ENCODE results near the gene GOSR1. TPM values are rescaled to one million over a fixed set of nuclear protein-coding genes. Genes with fewer than 3 reads are reported as not detected.
"Not testable (repeated sequence)": the region's sequence is repeated elsewhere in the genome, so short reads cannot be mapped to it uniquely, and the experiment has no call there.

Gene GOSR1
- polyA plus RNA-seq, 3 donors, result 48.7 to 60.7 (median 53.8) TPM

- DNase-seq (ENCODE audit: extremely low read depth in 1 of 11, low read depth in 9 of 11, low spot score in 4 of 11), result no peak
Measured at GRCh38 chr17:30568117-30568430, 90.9 kb downstream of the GOSR1 start.

GRCh38 chr17:30569531-30570175 lies 92.4 kb downstream of the GOSR1 start:
- not testable (repeated sequence) for DNase-seq (ENCODE audit: extremely low read depth in 1 of 11, low read depth in 9 of 11, low spot score in 4 of 11)

- DNase-seq (ENCODE audit: extremely low read depth in 1 of 11, low read depth in 9 of 11, low spot score in 4 of 11), result no peak
Measured at GRCh38 chr17:30570191-30570590, 93.0 kb downstream of the GOSR1 start.

GRCh38 chr17:30570596-30571265 lies 93.5 kb downstream of the GOSR1 start:
- DNase-seq (ENCODE audit: extremely low read depth in 1 of 11, low read depth in 9 of 11, low spot score in 4 of 11), result no peak

GRCh38 chr17:30571404-30571803 lies 94.2 kb downstream of the GOSR1 start:
- DNase-seq (ENCODE audit: extremely low read depth in 1 of 11, low read depth in 9 of 11, low spot score in 4 of 11), result not testable (repeated sequence)

- no peak for DNase-seq (ENCODE audit: extremely low read depth in 1 of 11, low read depth in 9 of 11, low spot score in 4 of 11)
Measured at GRCh38 chr17:30571921-30572320, 94.7 kb downstream of the GOSR1 start.

GRCh38 chr17:30572651-30573554 lies 95.7 kb downstream of the GOSR1 start:
- not testable (repeated sequence) for DNase-seq (ENCODE audit: extremely low read depth in 1 of 11, low read depth in 9 of 11, low spot score in 4 of 11)

- no peak for DNase-seq (ENCODE audit: extremely low read depth in 1 of 11, low read depth in 9 of 11, low spot score in 4 of 11)
Measured at GRCh38 chr17:30573603-30574175, 96.5 kb downstream of the GOSR1 start.

GRCh38 chr17:30574309-30574708 lies 97.1 kb downstream of the GOSR1 start:
- DNase-seq (ENCODE audit: extremely low read depth in 1 of 11, low read depth in 9 of 11, low spot score in 4 of 11), result not testable (repeated sequence)

- not testable (repeated sequence) for DNase-seq (ENCODE audit: extremely low read depth in 1 of 11, low read depth in 9 of 11, low spot score in 4 of 11)
Measured at GRCh38 chr17:30574806-30575205, 97.6 kb downstream of the GOSR1 start.

GRCh38 chr17:30575648-30576325 lies 98.6 kb downstream of the GOSR1 start:
- not testable (repeated sequence) for DNase-seq (ENCODE audit: extremely low read depth in 1 of 11, low read depth in 9 of 11, low spot score in 4 of 11)

- DNase-seq (ENCODE audit: extremely low read depth in 1 of 11, low read depth in 9 of 11, low spot score in 4 of 11), result no peak
Measured at GRCh38 chr17:30576326-30576861, 99.2 kb downstream of the GOSR1 start.

Other genes with a start within 250 kb of the GOSR1 start
- 1 to 10 TPM in 1 of 3 donors, under 1 TPM in 2; 0.64 to 1.3 (median 0.83) TPM for gene SLC6A4, start 241.7 kb upstream of the GOSR1 start, polyA plus RNA-seq (ENCODE audit: insufficient read length in 3 of 3)
- 10 to 100 TPM; 82.4 to 92.2 (median 86.0) TPM for gene BLMH, start 185.5 kb upstream of the GOSR1 start, polyA plus RNA-seq (ENCODE audit: insufficient read length in 3 of 3)
- under 1 TPM; 0.56 to 0.64 (median 0.59) TPM for gene TMIGD1, start 143.4 kb upstream of the GOSR1 start, polyA plus RNA-seq (ENCODE audit: insufficient read length in 3 of 3)
- gene CPD, start 98.5 kb upstream of the GOSR1 start, polyA plus RNA-seq (ENCODE audit: insufficient read length in 3 of 3), result 100 to 1,000 TPM in 1 of 3 donors, 10 to 100 TPM in 2; 89.3 to 105 (median 92.8) TPM